ENCODE measurements around the gene UBE2F. TPM values are rescaled to one million over a fixed set of nuclear protein-coding genes. Genes with fewer than 3 reads are reported as not detected.

The UBE2F gene
- total and polyA plus RNA-seq, 3 donors from 2014 or later, result 68.3 to 77.8 (median 72.8) TPM

DNA sequence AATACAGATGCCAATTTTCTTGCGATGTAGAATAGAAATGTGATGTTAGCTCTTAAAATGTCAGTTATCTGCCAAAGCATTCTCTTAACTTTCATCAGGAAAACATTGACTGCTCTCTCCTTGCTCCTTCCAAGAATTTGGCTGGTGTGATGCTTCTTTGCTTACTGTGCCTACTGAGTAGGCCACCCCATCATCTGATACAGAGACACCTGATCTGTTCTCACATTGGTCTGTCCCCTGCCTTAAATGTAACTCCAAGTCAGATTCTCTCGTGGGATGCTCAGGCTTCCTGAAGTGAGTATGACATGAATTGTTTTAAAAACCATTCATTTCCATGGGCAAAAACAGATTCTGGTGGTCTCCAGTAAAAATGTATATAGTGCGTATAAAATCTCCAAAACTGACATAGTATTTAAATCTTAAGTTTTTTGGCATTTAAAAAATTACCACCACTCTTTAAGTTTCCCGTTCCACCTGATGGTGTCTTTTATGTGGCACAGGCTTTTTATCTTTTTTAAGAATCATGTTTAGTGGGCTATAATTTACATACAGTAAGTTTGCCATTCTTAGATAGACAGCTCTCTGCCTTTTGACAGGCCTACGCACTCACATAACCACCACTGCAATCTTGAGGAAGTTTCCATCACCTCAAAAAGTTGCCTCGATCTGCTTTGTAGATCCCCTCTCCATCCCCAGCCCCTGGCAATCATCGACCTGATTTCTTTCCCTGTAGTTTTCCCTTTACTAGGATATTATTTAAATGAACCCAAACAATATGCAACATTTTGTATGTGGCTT lies 36.6 kb downstream of the UBE2F start:
- no peak overlapping the region for H3K27ac ChIP-seq
- H3K27me3 ChIP-seq, result no peaks in the 10 kb centered on the region
- H3K4me1 ChIP-seq, result no peaks in the 10 kb centered on the region
- H3K9me3 ChIP-seq, result no peaks in the 10 kb centered on the region
- TF ChIP-seq POLR2A (IDR thresholded peaks at IDR 0.05), result no peak
- TF ChIP-seq, protein P1, sequence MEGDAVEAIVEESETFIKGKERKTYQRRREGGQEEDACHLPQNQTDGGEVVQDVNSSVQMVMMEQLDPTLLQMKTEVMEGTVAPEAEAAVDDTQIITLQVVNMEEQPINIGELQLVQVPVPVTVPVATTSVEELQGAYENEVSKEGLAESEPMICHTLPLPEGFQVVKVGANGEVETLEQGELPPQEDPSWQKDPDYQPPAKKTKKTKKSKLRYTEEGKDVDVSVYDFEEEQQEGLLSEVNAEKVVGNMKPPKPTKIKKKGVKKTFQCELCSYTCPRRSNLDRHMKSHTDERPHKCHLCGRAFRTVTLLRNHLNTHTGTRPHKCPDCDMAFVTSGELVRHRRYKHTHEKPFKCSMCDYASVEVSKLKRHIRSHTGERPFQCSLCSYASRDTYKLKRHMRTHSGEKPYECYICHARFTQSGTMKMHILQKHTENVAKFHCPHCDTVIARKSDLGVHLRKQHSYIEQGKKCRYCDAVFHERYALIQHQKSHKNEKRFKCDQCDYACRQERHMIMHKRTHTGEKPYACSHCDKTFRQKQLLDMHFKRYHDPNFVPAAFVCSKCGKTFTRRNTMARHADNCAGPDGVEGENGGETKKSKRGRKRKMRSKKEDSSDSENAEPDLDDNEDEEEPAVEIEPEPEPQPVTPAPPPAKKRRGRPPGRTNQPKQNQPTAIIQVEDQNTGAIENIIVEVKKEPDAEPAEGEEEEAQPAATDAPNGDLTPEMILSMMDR (IDR thresholded peaks at IDR 0.05), result no peak
- no peaks in the 10 kb centered on the region for H3K36me3 ChIP-seq (ENCODE audit: low read depth, missing control alignments)
- no peak for DNase-seq
- no peak overlapping the region for H3K4me3 ChIP-seq
- 83 to 95% methylated on average over 7 of the region's 7 CpGs for WGBS, 2 donors
- intact Hi-C loops (cut with DNase I; ENCODE audit: low total_unique reads), result no loop called here

DNA sequence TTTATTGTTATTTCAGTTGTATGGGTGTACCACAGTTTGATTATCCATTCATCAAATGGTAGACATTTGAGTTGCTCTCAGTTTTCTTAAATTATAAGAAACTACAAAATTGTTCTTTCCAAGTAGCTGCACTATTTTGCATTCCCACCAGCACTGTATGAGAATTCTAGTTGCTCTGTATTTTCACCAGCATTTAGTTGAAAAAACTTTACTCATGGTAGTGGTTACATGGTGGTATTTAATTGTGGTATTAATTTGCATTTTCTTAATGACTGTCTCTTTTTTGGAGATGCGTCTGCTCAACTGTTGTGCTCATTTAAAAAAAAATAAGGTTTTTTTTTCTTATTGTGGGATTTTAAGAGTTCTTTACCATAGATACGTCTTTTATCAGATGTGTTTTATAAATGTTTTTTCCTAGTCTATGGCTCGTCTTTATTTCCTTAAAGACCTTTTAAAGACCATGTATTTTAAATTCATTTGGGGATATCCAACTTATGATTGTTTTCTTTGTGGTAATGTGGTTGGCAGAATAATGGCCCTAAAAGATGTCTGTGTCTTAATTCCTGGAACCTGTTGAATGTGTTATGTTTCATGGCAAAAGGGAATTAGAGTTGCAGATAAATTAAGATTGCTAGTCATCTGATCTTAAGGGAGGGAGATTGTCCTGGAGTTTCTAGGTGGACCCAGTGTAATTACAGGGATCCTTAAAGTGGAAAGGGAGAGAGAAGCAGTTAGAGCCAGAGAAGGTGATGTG lies 37.4 kb downstream of the UBE2F start:
- no peaks in the 10 kb centered on the region for H3K4me1 ChIP-seq
- no peak overlapping the region for H3K4me3 ChIP-seq
- TF ChIP-seq, protein P1 (IDR thresholded peaks at IDR 0.05), result no peak
- TF ChIP-seq POLR2A (IDR thresholded peaks at IDR 0.05), result no peak
- H3K27me3 ChIP-seq, result no peaks in the 10 kb centered on the region
- no peak for DNase-seq
- intact Hi-C loops (cut with DNase I; ENCODE audit: low total_unique reads), result no loop called here
- 91 to 96% methylated on average over 3 of the region's 3 CpGs for WGBS, 2 donors
- H3K36me3 ChIP-seq (ENCODE audit: low read depth, missing control alignments), result no peaks in the 10 kb centered on the region
- H3K9me3 ChIP-seq, result no peaks in the 10 kb centered on the region
- no peak overlapping the region for H3K27ac ChIP-seq

DNA sequence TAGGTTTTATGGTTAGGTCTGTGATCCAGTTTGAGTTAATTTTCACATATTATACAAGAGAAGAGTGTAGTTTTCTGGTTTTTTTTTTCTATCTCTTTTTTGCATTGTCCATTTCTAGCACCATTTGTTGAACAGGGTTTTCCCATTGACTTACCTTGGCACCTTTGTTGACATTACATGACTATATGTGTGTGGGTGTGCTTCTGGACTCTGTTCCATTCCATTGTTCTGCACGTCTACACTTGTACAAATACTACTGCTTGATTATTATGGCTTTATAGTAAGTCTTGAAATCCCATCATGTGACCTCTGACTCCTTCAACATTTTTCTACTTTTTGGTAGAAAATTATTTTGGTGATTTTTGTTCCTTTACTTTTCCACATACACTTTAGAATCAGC lies 38.7 kb downstream of the UBE2F start:
- WGBS, 2 donors, result 80 to 87% methylated on average over 1 of the region's 1 CpG
- no peak overlapping the region for H3K4me3 ChIP-seq
- H3K4me1 ChIP-seq, result no peaks in the 10 kb centered on the region
- intact Hi-C loops (cut with DNase I; ENCODE audit: low total_unique reads), result no loop called here
- no peak for DNase-seq
- no peak overlapping the region for H3K27ac ChIP-seq
- no peaks in the 10 kb centered on the region for H3K9me3 ChIP-seq
- H3K36me3 ChIP-seq (ENCODE audit: low read depth, missing control alignments), result no peaks in the 10 kb centered on the region
- no peaks in the 10 kb centered on the region for H3K27me3 ChIP-seq
- TF ChIP-seq POLR2A (IDR thresholded peaks at IDR 0.05), result no peak
- TF ChIP-seq, protein P1 (IDR thresholded peaks at IDR 0.05), result no peak

DNA sequence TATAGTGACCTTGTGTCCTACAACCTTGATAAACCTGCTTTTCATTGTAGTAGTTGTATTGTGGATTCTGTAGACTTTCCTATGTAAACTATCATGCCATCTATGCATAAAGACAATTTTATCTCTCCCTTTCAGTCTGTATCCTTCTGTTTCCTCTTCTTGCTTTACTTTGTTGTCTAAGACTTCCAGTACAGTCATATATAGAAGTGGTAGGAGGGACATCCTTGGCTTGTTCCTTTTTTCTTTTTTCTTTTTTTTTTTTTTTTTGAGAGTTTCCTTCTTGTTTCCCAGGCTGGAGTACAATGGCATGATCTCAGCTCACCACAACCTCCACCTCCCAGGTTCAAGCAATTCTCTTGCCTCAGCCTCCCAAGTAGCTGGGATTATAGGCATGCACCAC lies 39.7 kb downstream of the UBE2F start:
- Histone ChIP-seq H3K4me3 (no peak overlapping the region), H3K36me3 (ENCODE audit: low read depth, missing control alignments) (no peaks in the 10 kb centered on the region), H3K4me1 (no peaks in the 10 kb centered on the region), H3K27me3 (no peaks in the 10 kb centered on the region), H3K9me3 (no peaks in the 10 kb centered on the region), H3K27ac (no peak overlapping the region)
- DNase-seq, result no peak
- TF ChIP-seq, protein P1 (IDR thresholded peaks at IDR 0.05), result no peak
- no peak for TF ChIP-seq POLR2A (IDR thresholded peaks at IDR 0.05)
- intact Hi-C loops (cut with DNase I; ENCODE audit: low total_unique reads), result no loop called here

All from testis (tissue), 3 donors.